Measurements from ENCODE around the gene NKPD1. TPM values are rescaled to one million over a fixed set of nuclear protein-coding genes. Genes with fewer than 3 reads are reported as not detected.

The NKPD1 gene
- total RNA-seq, 1 donor from 2014 or later, result 1.1 TPM

DNA sequence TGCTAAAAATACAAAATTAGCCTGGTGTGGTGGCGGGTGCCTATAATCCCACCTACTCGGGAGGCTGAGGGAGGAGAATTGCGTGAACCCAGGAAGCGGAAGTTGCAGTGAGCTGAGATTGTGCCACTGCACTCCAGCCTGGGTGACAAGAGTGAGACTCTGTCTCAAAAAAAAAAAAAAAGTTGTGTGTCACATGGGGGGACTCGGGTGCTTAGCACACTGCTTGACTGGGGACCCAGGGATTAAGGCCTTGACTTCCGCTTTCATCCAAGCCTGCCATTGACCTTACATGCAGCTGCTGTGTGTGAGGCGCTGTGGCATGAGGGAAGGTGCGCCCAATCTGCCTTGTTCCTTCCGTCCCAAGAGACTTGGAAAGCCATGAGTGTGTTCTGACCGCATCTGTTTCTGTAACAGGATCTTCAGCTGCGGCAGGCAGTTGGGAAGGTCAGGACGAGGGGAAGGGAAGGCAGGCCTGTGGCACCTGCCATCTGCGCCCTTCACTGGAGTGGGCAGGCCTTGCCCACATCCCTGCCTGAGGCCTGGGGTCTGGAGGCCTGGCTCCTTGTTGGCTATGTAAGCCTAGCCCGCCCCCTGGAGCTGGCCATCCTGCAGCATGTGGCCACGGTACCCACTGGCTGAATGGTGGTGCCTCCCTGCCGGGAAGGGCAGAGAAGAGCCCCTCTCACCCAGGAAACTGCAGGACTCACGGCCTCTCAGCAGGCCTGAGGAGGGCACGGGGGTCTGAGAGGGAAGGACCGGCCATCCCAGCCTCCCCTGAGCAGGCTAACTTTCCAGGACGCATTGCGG is 44.8 kb downstream of the NKPD1 start:
- H3K9me3 Mint-ChIP-seq, result no peaks in the 10 kb centered on the region
- no peak for TF ChIP-seq CTCF (IDR thresholded peaks at IDR 0.05; ENCODE audit: unreplicated experiment)
- H3K4me3 Mint-ChIP-seq, result no peak overlapping the region
- DNase-seq (ENCODE audit: low spot score in 2 of 2, unreplicated experiment in 2 of 2), result no peak
- no peaks in the 10 kb centered on the region for H3K27me3 Mint-ChIP-seq (ENCODE audit: low read depth)
- no peaks in the 10 kb centered on the region for H3K36me3 Mint-ChIP-seq
- peaks cover 36% of the 10 kb centered on the region for H3K4me1 Mint-ChIP-seq
- no peak overlapping the region for H3K27ac Mint-ChIP-seq

DNA sequence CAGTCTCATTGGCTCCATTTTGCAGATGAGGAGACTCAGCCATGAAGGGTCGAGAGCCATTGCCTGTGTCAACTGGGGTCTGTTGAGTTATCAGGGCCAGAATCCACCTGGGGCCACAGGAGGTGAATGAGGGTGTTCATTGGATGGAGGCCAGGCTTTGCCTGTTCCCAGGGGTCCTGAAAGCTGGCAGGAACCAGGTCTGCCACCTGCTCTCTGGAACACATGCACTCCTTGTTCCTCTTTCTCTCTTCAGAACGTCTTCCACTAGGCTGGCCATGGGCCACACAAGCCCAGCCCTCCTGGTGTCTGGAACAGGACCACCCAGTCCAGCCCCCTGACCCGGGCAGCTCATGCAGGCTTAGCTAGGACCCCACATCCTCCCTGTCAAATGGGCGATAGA is 46.7 kb downstream of the NKPD1 start:
- TF ChIP-seq CTCF (IDR thresholded peaks at IDR 0.05; ENCODE audit: unreplicated experiment), result no peak
- Mint-ChIP-seq H3K4me1 (peaks cover 33% of the 10 kb centered on the region), H3K36me3 (no peaks in the 10 kb centered on the region), H3K27ac (peak overlapping the region; percentile 87), H3K9me3 (no peaks in the 10 kb centered on the region), H3K27me3 (ENCODE audit: low read depth) (no peaks in the 10 kb centered on the region), H3K4me3 (no peak overlapping the region)
- DNase-seq (ENCODE audit: low spot score in 2 of 2, unreplicated experiment in 2 of 2), result no peak

DNA sequence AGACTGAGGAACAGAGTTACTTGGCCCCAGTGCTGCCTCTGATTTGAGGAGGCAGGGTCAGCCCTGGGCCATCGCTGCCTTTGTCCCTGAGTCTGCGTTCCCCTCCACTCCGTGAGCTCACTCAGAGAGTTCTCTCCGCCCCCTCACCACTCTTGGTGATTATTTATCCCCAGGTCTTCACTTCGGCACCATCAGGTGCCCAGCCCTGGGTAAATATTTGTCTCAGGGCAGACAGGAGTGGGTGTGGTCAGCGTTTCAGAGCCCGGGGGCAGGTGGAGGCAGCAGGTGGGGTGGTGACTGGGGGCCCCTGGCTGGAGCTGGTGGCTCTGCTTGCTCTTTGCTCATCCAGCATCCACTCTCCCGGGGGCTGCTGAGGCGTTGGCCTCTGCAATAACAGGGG is 47.2 kb downstream of the NKPD1 start:
- H3K36me3 Mint-ChIP-seq, result no peaks in the 10 kb centered on the region
- TF ChIP-seq CTCF (IDR thresholded peaks at IDR 0.05; ENCODE audit: unreplicated experiment), result no peak
- H3K4me1 Mint-ChIP-seq, result peaks cover 33% of the 10 kb centered on the region
- DNase-seq (ENCODE audit: low spot score in 2 of 2, unreplicated experiment in 2 of 2), result no peak
- peak overlapping the region; percentile 87 for H3K27ac Mint-ChIP-seq
- H3K4me3 Mint-ChIP-seq, result no peak overlapping the region
- no peaks in the 10 kb centered on the region for H3K9me3 Mint-ChIP-seq
- H3K27me3 Mint-ChIP-seq (ENCODE audit: low read depth), result no peaks in the 10 kb centered on the region

DNA sequence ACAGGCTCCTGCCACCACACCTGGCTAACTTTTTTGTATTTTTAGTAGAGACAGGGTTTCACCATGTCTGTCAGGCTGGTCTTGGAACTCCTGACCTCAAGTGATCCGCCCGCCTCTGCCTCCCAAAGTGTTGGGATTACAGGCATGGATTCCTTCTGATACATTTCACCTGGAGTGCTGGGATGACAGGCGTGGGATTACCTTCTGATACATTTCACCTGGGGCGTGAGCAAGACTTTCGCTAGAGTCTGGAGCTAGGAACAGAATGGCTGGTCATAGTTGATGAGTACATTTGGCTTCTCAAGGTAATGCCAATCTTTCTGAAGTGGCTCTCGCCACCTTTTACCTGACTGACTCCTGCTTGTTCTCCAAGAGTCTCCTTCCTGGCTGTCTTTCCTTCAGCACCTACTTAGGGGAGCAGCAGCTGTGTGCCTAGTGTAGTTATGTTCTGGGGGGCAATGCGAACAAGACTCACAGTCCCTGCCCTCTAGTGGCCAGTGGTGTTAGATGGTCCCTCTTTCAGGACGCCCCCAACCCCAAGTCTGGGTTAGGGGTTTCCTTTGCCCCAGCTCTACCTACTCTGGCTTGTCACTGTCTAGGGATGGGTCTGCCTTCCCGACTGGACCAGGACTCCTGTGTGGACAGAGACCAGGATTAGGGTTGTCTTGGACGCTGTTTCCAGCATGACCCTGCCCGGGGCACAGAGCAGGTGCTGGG is 48.5 kb downstream of the NKPD1 start:
- H3K36me3 Mint-ChIP-seq, result no peaks in the 10 kb centered on the region
- DNase-seq (ENCODE audit: low spot score in 2 of 2, unreplicated experiment in 2 of 2), result no peak
- TF ChIP-seq CTCF (IDR thresholded peaks at IDR 0.05; ENCODE audit: unreplicated experiment), result no peak
- H3K4me3 Mint-ChIP-seq, result no peak overlapping the region
- no peaks in the 10 kb centered on the region for H3K27me3 Mint-ChIP-seq (ENCODE audit: low read depth)
- peak overlapping the region; percentile 25 for H3K27ac Mint-ChIP-seq
- no peaks in the 10 kb centered on the region for H3K9me3 Mint-ChIP-seq
- peaks cover 32% of the 10 kb centered on the region for H3K4me1 Mint-ChIP-seq

Other genes starting within 250 kb of the NKPD1 start
- 18.6 to 20.0 TPM (median 18.6 TPM) in 3 replicates for gene APOC1, start 246.4 kb downstream of the NKPD1 start, total RNA-seq
- not detected in 3 replicates for gene APOC4, start 218.7 kb downstream of the NKPD1 start, total RNA-seq
- gene APOC2, start 214.9 kb downstream of the NKPD1 start, total RNA-seq, result not detected in 3 replicates
- gene CLPTM1, start 205.6 kb downstream of the NKPD1 start, total RNA-seq, result 85.6 to 89.6 TPM (median 85.6 TPM) in 3 replicates
- gene RELB, start 159.5 kb downstream of the NKPD1 start, total RNA-seq, result 18.5 to 20.8 TPM (median 18.7 TPM) in 3 replicates
- 132 to 133 TPM (median 133 TPM) in 3 replicates for gene CLASRP, start 121.9 kb downstream of the NKPD1 start, total RNA-seq
- gene ZNF296, start 84.5 kb downstream of the NKPD1 start, total RNA-seq, result 0.99 to 1.1 TPM (median 1.1 TPM) in 3 replicates
- 24.2 to 27.5 TPM (median 24.4 TPM) in 3 replicates for gene GEMIN7, start 81.7 kb downstream of the NKPD1 start, total RNA-seq
- 36.2 to 40.7 TPM (median 38.9 TPM) in 3 replicates for gene PPP1R37, start 67.8 kb downstream of the NKPD1 start, total RNA-seq
- 42.8 to 48.0 TPM (median 46.7 TPM) in 3 replicates for gene TRAPPC6A, start 17.3 kb upstream of the NKPD1 start, total RNA-seq
- gene BLOC1S3, start 17.8 kb upstream of the NKPD1 start, total RNA-seq, result 8.0 to 10.3 TPM (median 8.9 TPM) in 3 replicates
- 1.4 to 1.7 TPM (median 1.6 TPM) in 3 replicates for gene EXOC3L2, start 84.4 kb upstream of the NKPD1 start, total RNA-seq
- 58.6 to 64.9 TPM (median 63.7 TPM) in 3 replicates for gene MARK4, start 90.3 kb upstream of the NKPD1 start, total RNA-seq
- not detected in 3 replicates for gene CKM, start 161.9 kb upstream of the NKPD1 start, total RNA-seq
- gene KLC3, start 179.8 kb upstream of the NKPD1 start, total RNA-seq, result 6.4 to 8.0 TPM (median 6.9 TPM) in 3 replicates
- 62.7 to 64.4 TPM (median 64.1 TPM) in 3 replicates for gene ERCC2, start 209.6 kb upstream of the NKPD1 start, total RNA-seq
- 58.0 to 64.0 TPM (median 58.7 TPM) in 3 replicates for gene PPP1R13L, start 244.1 kb upstream of the NKPD1 start, total RNA-seq
- gene POLR1G, start 245.7 kb upstream of the NKPD1 start, total RNA-seq, result 6.7 to 7.5 TPM (median 6.7 TPM) in 3 replicates

All from mesothelial cell of epicardium (in vitro differentiated cells).